ENCODE measurements around the gene TAC3.

DNA sequence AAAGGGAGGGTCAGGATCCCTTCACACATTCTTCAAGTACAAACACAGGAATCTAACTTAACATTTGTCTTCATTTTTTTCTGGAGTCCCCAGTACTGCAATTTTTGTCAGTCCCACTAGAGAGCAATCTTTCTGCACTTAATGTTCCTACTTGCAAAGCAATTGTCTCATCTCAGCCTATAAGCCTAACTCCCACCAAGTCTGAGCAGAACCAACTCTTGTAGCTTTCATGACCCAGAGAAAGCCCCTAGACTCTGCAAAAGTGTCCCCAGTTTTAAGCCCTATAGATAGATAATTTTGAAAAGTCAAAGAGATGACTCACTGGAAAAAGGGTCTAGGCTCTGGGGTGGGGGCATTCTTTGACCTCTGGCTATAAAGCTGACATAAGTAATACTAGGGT lies 8.2 kb downstream of the TAC3 start:
- TF ChIP-seq POLR2A (IDR thresholded peaks at IDR 0.05; ENCODE audit: low read length), result no peak
- no peak for TF ChIP-seq GATA1 (IDR thresholded peaks at IDR 0.05; ENCODE audit: low read depth, low read length)
